Ishikawa (cell line): Measurements from ENCODE around the gene USP47.

Source experiments
- CEBPB ChIP-seq: IDR thresholded peaks from 2 replicates; pipeline ENCODE4 v1.6.1; 2012
- CREB1 ChIP-seq: IDR thresholded peaks from 2 replicates; pipeline ENCODE4 v1.6.1; 2012; ENCODE audit warnings: low read depth
- EGR1 ChIP-seq: IDR thresholded peaks from 2 replicates; pipeline ENCODE4 v1.6.1; 2012
- EP300 ChIP-seq: IDR thresholded peaks from 2 replicates; pipeline ENCODE4 v1.6.1; 2012; ENCODE audit warnings: borderline replicate concordance
- FOXM1 ChIP-seq: IDR thresholded peaks from 2 replicates; pipeline ENCODE4 v1.6.1; 2012; ENCODE audit warnings: low read depth, borderline replicate concordance
- MAX ChIP-seq: IDR thresholded peaks from 2 replicates; pipeline ENCODE4 v1.6.1; 2012
- NFIC ChIP-seq: IDR thresholded peaks from 2 replicates; pipeline ENCODE4 v1.6.1; 2012
- RAD21 ChIP-seq: IDR thresholded peaks from 2 replicates; pipeline ENCODE4 v1.6.1; 2012; ENCODE audit warnings: low read depth
- TAF1 ChIP-seq: IDR thresholded peaks from 2 replicates; pipeline ENCODE4 v1.6.1; 2012; ENCODE audit warnings: low read depth, mild to moderate bottlenecking
- TCF12 ChIP-seq: IDR thresholded peaks from 2 replicates; pipeline ENCODE4 v1.6.1; 2012; ENCODE audit warnings: low read depth
- TEAD4 ChIP-seq: IDR thresholded peaks from 2 replicates; pipeline ENCODE4 v1.6.1; 2012
- USF1 ChIP-seq: IDR thresholded peaks from 2 replicates; pipeline ENCODE4 v1.6.1; 2012
- YY1 ChIP-seq: IDR thresholded peaks from 2 replicates; pipeline ENCODE4 v1.6.1; 2012; ENCODE audit warnings: low read depth
- ZBTB7A ChIP-seq: IDR thresholded peaks from 2 replicates; pipeline ENCODE4 v1.6.1; 2012; ENCODE audit warnings: low read depth
- TF ChIP-seq, protein P1 (sequence below): IDR thresholded peaks from 2 replicates; pipeline ENCODE4 v1.6.1; 2012; ENCODE audit warnings: low read depth, mild to moderate bottlenecking

Gene USP47

DNA sequence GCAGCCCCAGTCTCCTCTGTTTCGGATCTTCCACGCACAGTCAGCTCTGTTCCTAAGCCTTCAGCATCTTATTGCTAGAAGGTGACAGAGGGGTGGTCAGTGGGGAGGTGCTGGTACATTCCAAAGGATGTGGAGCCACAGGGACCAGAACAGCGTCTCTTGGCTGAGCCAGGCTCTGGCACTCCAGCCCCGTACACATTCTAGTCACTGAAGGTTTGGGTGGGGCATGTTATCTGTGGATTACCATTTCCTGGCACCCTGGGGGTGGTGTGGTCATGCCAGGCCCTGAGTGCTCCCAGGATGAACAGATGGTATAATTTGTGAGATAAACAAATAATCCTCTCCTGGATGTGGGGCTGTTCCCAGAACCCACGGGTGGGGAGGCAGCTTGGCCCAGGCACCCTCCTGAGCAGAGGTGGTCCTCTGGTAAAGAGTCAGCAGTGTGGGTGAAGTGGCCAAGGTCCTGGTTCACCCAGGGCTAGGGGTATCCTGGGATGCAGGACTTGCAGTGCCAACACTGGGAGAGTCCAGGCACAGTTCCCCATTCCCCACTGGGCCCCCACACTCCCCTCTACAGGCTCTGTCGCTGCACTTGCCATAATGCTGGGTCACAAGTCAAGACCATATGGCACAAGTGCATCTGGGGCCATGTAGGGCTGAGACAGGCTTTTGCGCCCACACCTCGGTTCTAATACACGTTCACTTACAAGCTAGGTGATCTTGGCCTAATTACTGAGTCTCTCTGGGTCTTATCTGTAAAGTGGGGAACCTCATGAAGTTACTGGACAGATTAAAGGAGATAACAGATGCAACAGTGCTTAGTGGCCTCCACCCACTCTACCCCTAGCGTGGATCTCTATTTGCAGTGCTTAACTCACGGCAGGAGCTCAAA lies 133.7 kb downstream of the USP47 start:
- TF ChIP-seq MAX (no peak), USF1 (no peak), RAD21 (no peak), YY1 (no peak), EP300 (no peak), FOXM1 (no peak), ZBTB7A (no peak), TCF12 (no peak), CREB1 (no peak), NFIC (no peak), TAF1 (no peak), EGR1 (no peak), CEBPB (no peak), TEAD4 (no peak)
- TF ChIP-seq, protein P1, sequence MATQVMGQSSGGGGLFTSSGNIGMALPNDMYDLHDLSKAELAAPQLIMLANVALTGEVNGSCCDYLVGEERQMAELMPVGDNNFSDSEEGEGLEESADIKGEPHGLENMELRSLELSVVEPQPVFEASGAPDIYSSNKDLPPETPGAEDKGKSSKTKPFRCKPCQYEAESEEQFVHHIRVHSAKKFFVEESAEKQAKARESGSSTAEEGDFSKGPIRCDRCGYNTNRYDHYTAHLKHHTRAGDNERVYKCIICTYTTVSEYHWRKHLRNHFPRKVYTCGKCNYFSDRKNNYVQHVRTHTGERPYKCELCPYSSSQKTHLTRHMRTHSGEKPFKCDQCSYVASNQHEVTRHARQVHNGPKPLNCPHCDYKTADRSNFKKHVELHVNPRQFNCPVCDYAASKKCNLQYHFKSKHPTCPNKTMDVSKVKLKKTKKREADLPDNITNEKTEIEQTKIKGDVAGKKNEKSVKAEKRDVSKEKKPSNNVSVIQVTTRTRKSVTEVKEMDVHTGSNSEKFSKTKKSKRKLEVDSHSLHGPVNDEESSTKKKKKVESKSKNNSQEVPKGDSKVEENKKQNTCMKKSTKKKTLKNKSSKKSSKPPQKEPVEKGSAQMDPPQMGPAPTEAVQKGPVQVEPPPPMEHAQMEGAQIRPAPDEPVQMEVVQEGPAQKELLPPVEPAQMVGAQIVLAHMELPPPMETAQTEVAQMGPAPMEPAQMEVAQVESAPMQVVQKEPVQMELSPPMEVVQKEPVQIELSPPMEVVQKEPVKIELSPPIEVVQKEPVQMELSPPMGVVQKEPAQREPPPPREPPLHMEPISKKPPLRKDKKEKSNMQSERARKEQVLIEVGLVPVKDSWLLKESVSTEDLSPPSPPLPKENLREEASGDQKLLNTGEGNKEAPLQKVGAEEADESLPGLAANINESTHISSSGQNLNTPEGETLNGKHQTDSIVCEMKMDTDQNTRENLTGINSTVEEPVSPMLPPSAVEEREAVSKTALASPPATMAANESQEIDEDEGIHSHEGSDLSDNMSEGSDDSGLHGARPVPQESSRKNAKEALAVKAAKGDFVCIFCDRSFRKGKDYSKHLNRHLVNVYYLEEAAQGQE: no peak

DNA sequence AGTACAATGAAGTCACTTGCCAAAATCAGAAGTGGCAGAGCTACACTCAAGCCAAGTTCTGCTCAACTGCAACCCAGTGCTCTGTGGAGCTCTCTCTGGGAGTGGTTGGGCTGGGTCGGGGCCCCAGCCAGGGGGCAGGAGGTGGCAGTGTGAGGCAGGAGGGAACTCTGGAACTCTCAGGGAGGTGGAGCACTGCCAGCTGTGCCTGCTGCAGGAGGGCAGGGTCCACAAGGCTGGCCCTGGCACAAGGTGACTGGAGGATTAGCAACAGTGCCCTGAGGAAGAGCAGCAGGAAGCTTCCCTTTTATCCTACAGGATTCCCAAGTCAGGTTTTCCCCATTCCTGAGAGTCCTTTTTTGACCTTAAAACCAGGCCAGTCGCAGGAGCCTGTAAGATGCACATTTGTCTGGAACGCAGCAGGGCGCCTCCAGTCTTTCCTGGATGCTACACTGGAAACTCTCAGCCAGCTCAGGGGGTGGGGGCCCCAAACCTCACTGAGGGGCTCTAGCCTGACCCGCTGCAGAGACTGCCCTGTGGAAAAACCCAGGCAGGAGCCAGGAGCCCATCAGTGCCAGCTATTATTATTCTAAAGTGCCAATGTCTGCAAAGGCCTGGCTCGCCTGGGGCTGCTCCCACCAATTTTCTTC lies 134.8 kb downstream of the USP47 start:
- no peak for TF ChIP-seq NFIC
- no peak for TF ChIP-seq RAD21
- TF ChIP-seq FOXM1: no peak
- TF ChIP-seq ZBTB7A: peak; percentile 67; the same call in 1 of the 2 replicates
- TF ChIP-seq TAF1: no peak

- TF ChIP-seq TAF1 (no peak), YY1 (no peak), NFIC (peak; percentile 75), TCF12 (peak; percentile 63), TEAD4 (peak; percentile 85), ZBTB7A (no peak), MAX (peak; percentile 17; the same call in 1 of the 2 replicates), EP300 (peak; percentile 66; the same call in 1 of the 2 replicates)
- TF ChIP-seq, protein P1: no peak
These were observed 135.6 kb downstream of the USP47 start for GRCh38 chr11:11977206-11977938.

DNA sequence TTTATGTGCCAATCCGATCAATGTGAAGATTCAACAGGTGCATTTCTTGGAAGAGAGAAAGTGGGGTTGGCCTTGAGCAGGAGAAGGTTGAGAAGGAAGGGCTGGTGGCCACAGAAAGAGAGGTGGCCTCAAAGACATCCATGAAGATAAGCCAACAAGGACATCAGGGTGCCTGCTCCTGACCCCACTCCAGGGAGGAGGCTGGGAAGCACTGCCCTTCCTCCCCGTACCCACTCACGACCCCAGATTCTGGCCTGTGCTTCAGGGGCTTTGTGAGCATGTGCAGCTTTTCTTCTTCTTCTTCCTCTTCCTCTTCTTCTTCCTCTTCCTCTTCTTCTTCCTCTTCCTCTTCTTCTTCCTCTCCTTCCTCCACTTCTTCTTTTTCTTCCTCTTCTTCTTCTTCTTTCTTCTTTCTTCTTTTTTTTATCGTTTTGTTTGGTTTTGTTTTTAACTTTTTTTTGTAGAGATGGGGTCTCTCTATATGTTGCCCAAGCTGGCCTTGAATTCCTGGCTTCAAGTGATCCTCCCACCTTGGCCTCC lies 136.4 kb downstream of the USP47 start:
- no peak for TF ChIP-seq EGR1
- TF ChIP-seq NFIC: no peak
- TF ChIP-seq TEAD4: no peak
- TF ChIP-seq TAF1: no peak
- TF ChIP-seq RAD21: no peak
- TF ChIP-seq EP300: no peak
- TF ChIP-seq MAX: no peak
- no peak for TF ChIP-seq ZBTB7A

DNA sequence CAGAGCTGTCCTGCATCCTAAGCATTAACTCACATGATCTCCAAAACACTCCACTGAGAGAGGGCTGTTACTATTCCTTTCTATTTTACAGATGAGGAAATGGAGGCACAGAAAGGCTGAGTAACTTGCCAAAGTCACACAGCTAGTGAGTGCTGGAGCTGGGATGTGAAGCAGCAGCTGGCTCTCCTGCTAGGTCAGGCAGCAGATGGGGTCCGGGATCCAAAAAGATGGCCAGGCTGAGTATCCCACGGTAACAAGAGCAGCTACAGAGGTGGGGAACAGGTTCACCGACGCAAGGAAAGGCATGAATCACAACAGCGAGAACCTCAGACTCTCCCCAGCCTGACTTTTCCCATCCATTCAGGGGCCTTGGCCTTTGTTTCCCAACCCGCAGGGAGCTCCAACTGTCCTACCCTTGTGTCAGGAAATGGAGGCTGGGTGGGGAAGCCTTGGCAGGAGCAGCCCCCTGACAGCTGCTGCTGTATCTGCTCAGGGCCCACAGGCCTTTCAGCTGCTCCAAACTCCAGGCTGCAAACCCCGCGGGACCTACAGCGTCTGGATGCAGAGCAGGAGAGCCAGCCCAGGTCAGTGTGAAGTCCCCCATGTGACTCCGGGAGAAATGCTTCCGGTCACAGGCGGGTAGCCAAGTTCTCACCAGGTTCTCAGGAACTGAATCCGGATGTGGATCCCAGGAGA lies 137.2 kb downstream of the USP47 start:
- TF ChIP-seq CREB1 (no peak), NFIC (peak; percentile 61; the same call in 1 of the 2 replicates), TCF12 (0 out of 2 replicates have a peak, but pooled peaks have one; percentile 37), USF1 (peak; percentile 86), EP300 (peak; percentile 49; the same call in 1 of the 2 replicates), MAX (peak; percentile 60; the same call in 1 of the 2 replicates)
